ENCODE results near the gene TNRC6A. TPM values are rescaled to one million over a fixed set of nuclear protein-coding genes. Genes with fewer than 3 reads are reported as not detected.

TNRC6A gene
- total RNA-seq, 1 donor from 2014 or later, result 55.7 TPM

DNA sequence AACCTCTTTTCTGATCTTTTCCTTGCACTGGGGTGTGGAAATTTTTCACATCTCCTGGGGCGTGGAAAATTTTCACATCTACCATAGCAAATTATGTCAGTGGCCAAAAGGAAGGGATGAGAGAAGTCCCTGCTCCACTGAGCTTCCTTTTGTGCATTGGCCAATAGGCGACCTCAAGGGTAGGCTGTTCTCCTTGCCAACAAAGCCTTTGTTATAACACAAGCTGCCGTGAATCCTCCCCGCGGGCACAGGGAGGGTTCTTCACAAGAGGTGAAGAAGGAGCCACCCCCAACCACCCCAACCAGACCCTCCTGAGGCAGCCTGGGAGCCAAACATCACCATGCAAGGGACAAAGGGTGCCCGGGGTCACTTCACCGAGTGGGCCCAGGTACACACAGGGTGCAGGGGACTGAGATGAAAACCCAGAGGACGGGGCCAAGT, 122.8 kb downstream of the TNRC6A start:
- Histone ChIP-seq H3K27ac (no peak overlapping the region), H3K36me3 (no peaks in the 10 kb centered on the region), H3K4me3 (no peak overlapping the region), H3K4me2 (no peak overlapping the region), H3K9me3 (ENCODE audit: low read depth) (no peaks in the 10 kb centered on the region), H4K20me1 (ENCODE audit: low read depth) (no peaks in the 10 kb centered on the region), H3K79me2 (ENCODE audit: low read depth) (no peaks in the 10 kb centered on the region), H3F3A (ENCODE audit: low read depth) (no peaks in the 10 kb centered on the region), H3K4me1 (no peaks in the 10 kb centered on the region), H3K27me3 (no peaks in the 10 kb centered on the region), H2AFZ (replicated peaks) (no peak overlapping the region), H3K9ac (no peak overlapping the region)
- no peak overlapping the region for H3K4me3 Mint-ChIP-seq
- DNase-seq (ENCODE audit: low spot score), result peak; percentile 18
- no peaks in the 10 kb centered on the region for H3K36me3 Mint-ChIP-seq
- H3K4me1 Mint-ChIP-seq, result no peaks in the 10 kb centered on the region
- TF ChIP-seq EZH2phosphoT487 (IDR thresholded peaks at IDR 0.05) (no peak), EZH2 (IDR thresholded peaks at IDR 0.05) (no peak)
- TF ChIP-seq, protein P1, sequence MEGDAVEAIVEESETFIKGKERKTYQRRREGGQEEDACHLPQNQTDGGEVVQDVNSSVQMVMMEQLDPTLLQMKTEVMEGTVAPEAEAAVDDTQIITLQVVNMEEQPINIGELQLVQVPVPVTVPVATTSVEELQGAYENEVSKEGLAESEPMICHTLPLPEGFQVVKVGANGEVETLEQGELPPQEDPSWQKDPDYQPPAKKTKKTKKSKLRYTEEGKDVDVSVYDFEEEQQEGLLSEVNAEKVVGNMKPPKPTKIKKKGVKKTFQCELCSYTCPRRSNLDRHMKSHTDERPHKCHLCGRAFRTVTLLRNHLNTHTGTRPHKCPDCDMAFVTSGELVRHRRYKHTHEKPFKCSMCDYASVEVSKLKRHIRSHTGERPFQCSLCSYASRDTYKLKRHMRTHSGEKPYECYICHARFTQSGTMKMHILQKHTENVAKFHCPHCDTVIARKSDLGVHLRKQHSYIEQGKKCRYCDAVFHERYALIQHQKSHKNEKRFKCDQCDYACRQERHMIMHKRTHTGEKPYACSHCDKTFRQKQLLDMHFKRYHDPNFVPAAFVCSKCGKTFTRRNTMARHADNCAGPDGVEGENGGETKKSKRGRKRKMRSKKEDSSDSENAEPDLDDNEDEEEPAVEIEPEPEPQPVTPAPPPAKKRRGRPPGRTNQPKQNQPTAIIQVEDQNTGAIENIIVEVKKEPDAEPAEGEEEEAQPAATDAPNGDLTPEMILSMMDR (IDR thresholded peaks at IDR 0.05), result no peak
- peaks cover 7% of the 10 kb centered on the region for H3K27me3 Mint-ChIP-seq (ENCODE audit: insufficient read depth, low read depth)
- no peaks in the 10 kb centered on the region for H3K9me3 Mint-ChIP-seq
- no peak overlapping the region for H3K27ac Mint-ChIP-seq

DNA sequence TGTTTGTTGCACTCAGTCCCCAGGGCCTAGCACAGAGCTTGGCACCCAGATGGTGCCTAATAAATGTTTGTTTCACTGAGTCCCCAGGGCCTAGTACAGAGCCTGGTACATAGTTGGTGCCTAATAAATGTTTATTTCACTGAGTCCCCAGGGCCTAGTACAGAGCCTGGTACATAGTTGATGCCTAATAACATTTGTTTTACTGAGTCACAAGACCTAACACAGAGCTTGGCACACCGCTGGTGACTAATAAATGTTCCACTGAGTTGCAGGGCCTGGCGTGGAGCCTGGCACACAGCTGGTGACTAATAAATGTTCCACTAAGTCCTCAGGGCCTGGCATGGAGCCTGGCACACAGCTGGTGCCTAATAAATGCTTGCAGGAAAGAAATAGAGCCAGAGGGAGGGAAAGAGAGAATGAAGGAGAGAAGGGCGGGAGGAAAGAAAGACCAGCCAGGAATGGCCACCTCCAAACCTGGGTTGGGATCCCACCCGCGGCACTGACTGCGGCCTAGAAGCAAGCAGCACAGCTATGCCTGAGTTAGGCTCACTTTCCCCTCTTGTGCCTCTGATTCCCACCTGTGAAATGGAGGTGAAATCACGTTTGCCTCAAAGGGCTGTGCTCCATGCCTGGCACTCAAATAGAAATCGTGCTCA, 123.8 kb downstream of the TNRC6A start:
- Histone ChIP-seq H3K4me3 (no peak overlapping the region), H3K4me2 (no peak overlapping the region), H3K79me2 (ENCODE audit: low read depth) (no peaks in the 10 kb centered on the region), H3K9ac (no peak overlapping the region), H3K4me1 (no peaks in the 10 kb centered on the region), H2AFZ (replicated peaks) (no peak overlapping the region), H3F3A (ENCODE audit: low read depth) (no peaks in the 10 kb centered on the region), H3K27ac (no peak overlapping the region), H3K9me3 (ENCODE audit: low read depth) (no peaks in the 10 kb centered on the region), H3K27me3 (no peaks in the 10 kb centered on the region), H4K20me1 (ENCODE audit: low read depth) (peaks cover 4% of the 10 kb centered on the region), H3K36me3 (no peaks in the 10 kb centered on the region)
- no peak for DNase-seq (ENCODE audit: low spot score)
- TF ChIP-seq, protein P1 (IDR thresholded peaks at IDR 0.05), result no peak
- TF ChIP-seq EZH2 (IDR thresholded peaks at IDR 0.05) (no peak), EZH2phosphoT487 (IDR thresholded peaks at IDR 0.05) (no peak)
- peaks cover 10% of the 10 kb centered on the region for H3K27me3 Mint-ChIP-seq (ENCODE audit: insufficient read depth, low read depth)
- H3K9me3 Mint-ChIP-seq, result no peaks in the 10 kb centered on the region
- no peaks in the 10 kb centered on the region for H3K36me3 Mint-ChIP-seq
- H3K27ac Mint-ChIP-seq, result no peak overlapping the region
- H3K4me3 Mint-ChIP-seq, result no peak overlapping the region
- no peaks in the 10 kb centered on the region for H3K4me1 Mint-ChIP-seq

DNA sequence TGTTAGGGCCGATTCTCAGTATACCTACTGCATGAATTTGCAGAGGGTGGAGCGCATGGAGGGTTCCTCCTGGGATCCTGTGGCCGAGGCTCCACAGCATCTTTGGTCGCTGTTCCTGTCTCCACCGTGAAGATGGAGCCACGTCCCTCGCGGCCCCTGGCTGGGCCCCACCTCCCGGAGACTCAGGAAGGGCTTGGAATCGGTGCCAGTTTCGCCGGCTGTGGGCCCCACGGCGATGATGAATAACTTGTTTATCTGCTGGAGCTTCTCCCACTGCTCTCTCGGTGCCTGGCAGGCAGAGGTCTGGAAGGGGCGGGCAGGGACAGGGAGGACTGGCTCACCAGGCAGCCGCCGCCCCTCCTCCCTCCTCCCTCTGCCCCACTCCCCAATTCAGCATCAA, 124.4 kb downstream of the TNRC6A start:
- Histone ChIP-seq H3K4me1 (no peaks in the 10 kb centered on the region), H3K9ac (no peak overlapping the region), H3K4me2 (no peak overlapping the region), H3F3A (ENCODE audit: low read depth) (no peaks in the 10 kb centered on the region), H4K20me1 (ENCODE audit: low read depth) (peaks cover 4% of the 10 kb centered on the region), H3K27ac (no peak overlapping the region), H3K9me3 (ENCODE audit: low read depth) (no peaks in the 10 kb centered on the region), H3K36me3 (no peaks in the 10 kb centered on the region), H3K4me3 (no peak overlapping the region), H3K79me2 (ENCODE audit: low read depth) (no peaks in the 10 kb centered on the region), H3K27me3 (no peaks in the 10 kb centered on the region), H2AFZ (replicated peaks) (no peak overlapping the region)
- TF ChIP-seq, protein P1 (IDR thresholded peaks at IDR 0.05), result no peak
- DNase-seq (ENCODE audit: low spot score), result no peak
- no peaks in the 10 kb centered on the region for H3K9me3 Mint-ChIP-seq
- no peaks in the 10 kb centered on the region for H3K4me1 Mint-ChIP-seq
- H3K27me3 Mint-ChIP-seq (ENCODE audit: insufficient read depth, low read depth), result peaks cover 11% of the 10 kb centered on the region
- no peaks in the 10 kb centered on the region for H3K36me3 Mint-ChIP-seq
- H3K27ac Mint-ChIP-seq, result no peak overlapping the region
- no peak overlapping the region for H3K4me3 Mint-ChIP-seq
